NCI-H524 treated with DMSO at 0.1 percent for 48 hours (cell line): ENCODE measurements around the gene FITM1.
"Not testable (repeated sequence)": the region's sequence is repeated elsewhere in the genome, so short reads cannot be mapped to it uniquely, and the experiment has no call there.

Experiments used
- DNase-seq: peaks from one replicate; lab custom pipeline; 2025; lab: John Stamatoyannopoulos, UW

Gene FITM1

GRCh38 chr14:24098229-24098926 is 32.1 kb upstream of the FITM1 start:
- no peak for DNase-seq

- DNase-seq, result no peak
These were observed 31.3 kb upstream of the FITM1 start for GRCh38 chr14:24098927-24099813.

- DNase-seq, result no peak
These were observed 30.1 kb upstream of the FITM1 start for GRCh38 chr14:24100197-24100981.

GRCh38 chr14:24100982-24101494 is 29.4 kb upstream of the FITM1 start:
- no peak for DNase-seq

GRCh38 chr14:24102357-24103048 is 28.0 kb upstream of the FITM1 start:
- DNase-seq, result no peak

- DNase-seq, result no peak
These were observed 27.0 kb upstream of the FITM1 start for GRCh38 chr14:24103451-24103850.

- DNase-seq, result not testable (repeated sequence)
These were observed 24.7 kb upstream of the FITM1 start for GRCh38 chr14:24105609-24106239.

- DNase-seq, result no peak
These were observed 23.7 kb upstream of the FITM1 start for GRCh38 chr14:24106672-24107271.

- no peak for DNase-seq
These were observed 22.1 kb upstream of the FITM1 start for GRCh38 chr14:24108336-24108874.

- no peak for DNase-seq
These were observed 20.4 kb upstream of the FITM1 start for GRCh38 chr14:24110060-24110459.

GRCh38 chr14:24110523-24110922 is 19.9 kb upstream of the FITM1 start:
- no peak for DNase-seq

GRCh38 chr14:24113379-24113800 is 17.1 kb upstream of the FITM1 start:
- DNase-seq, result no peak

- DNase-seq, result peak; percentile 84
These were observed 16.5 kb upstream of the FITM1 start for GRCh38 chr14:24113801-24114531.

GRCh38 chr14:24114532-24115421 is 15.7 kb upstream of the FITM1 start, which contains the start of the genes DCAF11 and NRL:
Gene DCAF11, plus strand, starts transcription at chr14:24114777. Its CDS starts 818 bp downstream, at chr14:24115595.
Gene NRL, minus strand, starts transcription at chr14:24114949. Its CDS starts 32,101 bp downstream, at chr14:24082848.
- DNase-seq, result peak; percentile 100

GRCh38 chr14:24115422-24116127 is 14.9 kb upstream of the FITM1 start:
- no peak for DNase-seq

- no peak for DNase-seq
These were observed 14.2 kb upstream of the FITM1 start for GRCh38 chr14:24116128-24116814.

GRCh38 chr14:24117179-24117578 is 13.3 kb upstream of the FITM1 start:
- no peak for DNase-seq
